GM19397 (cell line): ENCODE data around the gene ABAT.
"Not testable (repeated sequence)": the region's sequence is repeated elsewhere in the genome, so short reads cannot be mapped to it uniquely, and the experiment has no call there.

Source experiments
- ATAC-seq: cut with Tn5 transposase; IDR thresholded peaks from one replicate; pipeline ENCODE4 v1.9.1; 2021; ENCODE audit warnings: mild to moderate bottlenecking, moderate library complexity; ENCODE audit not compliant: unreplicated experiment

ABAT gene

GRCh38 chr16:8648877-8649276 is 25.5 kb upstream of the ABAT start:
- no peak for ATAC-seq

- no peak for ATAC-seq
Measured at GRCh38 chr16:8649829-8650554, 24.4 kb upstream of the ABAT start.

- not testable (repeated sequence) for ATAC-seq
Measured at GRCh38 chr16:8651958-8652357, 22.5 kb upstream of the ABAT start.

DNA sequence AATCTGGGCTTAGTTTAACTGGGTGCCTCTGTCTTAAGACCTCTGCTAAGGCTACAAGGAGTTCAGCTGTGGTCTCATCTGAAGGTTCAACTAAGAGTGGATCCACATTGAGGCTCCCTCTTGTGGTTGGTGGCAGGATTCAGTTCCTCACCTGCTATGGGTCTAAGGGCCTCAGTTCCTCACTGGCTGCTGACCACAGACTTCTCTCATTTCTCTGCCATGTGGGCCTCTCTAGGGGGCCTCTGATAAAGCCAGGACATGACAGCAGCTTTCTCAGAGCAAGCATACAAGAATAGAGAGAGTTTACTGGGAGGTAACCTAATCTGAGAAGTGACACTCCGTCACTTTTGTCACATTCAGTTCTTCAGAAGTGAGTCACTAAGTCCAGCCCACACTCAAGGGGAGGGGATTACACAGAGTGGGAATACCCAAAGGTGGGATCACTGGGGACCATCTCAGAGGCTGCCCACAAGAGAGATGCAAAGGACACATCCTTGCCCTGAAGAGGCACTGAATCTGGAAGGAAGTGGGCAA is 19.2 kb upstream of the ABAT start:
- no peak for ATAC-seq

- ATAC-seq = no peak
Measured at GRCh38 chr16:8656376-8656775, 18.0 kb upstream of the ABAT start.

DNA sequence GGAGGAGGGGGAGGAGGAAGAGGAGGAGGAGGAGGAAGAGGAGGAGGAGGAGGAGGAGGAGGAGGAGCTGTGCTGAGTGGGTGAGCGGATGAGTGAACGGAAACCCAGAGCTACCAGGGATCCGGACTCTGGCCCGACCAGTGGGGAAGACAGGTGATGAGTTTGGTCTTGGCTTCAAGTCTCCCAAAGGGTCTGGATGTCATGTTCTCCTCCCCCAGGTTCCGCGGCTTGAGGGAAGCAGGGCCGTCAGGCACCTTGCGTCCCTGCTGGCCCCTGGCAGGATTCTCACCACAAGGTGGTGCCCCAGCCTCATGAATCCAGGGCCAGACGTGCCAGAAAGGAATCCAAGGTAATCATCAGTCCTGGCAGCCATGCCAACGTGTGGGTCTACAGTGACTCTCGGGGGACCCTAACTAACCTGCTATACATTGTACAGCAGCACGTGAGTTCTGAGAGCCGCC is 13.5 kb upstream of the ABAT start:
- no peak for ATAC-seq

GRCh38 chr16:8661703-8662102 is 12.7 kb upstream of the ABAT start:
- ATAC-seq = no peak

- no peak for ATAC-seq
Measured at GRCh38 chr16:8663192-8664089, 11.0 kb upstream of the ABAT start.

- no peak for ATAC-seq
Measured at GRCh38 chr16:8665529-8665928, 8.9 kb upstream of the ABAT start.

DNA sequence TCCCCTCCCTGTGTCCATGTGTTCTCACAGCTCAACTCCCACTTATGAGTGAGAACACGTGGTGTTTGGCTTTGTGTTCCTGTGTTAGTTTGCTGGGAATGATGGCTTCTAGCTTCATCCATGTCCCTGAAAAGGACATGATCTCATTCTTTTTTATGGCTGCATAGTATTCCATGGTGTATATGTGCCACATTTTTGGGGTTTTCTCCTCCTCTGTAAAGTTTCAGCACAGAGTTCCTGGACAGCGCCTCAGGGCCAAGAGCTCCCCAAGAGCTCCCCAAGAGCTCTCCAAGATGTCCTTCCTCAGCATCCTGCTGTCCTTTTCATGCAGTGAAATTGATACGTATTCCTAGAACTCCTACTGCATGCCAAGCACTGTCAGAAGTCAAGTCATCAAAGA is 6.9 kb upstream of the ABAT start:
- no peak for ATAC-seq

DNA sequence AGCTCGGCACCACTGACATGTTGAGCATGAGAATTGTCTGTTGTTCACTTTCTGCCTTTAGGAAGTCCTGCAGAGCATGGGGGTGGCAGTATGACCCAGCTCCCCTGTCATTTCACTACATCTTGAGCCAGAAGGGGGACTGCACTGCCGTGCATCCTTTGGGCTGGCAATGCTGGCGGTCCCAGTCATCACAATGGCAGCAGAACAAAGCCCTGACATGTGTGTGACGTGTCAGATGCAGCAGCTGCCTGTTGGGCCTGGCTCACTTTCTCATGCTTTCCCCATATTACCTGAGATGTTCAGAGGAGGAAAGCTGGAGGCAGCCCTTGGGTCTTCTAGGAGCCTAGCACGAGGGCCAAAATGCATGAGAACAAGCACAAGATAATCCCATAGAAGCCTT is 6.3 kb upstream of the ABAT start:
- no peak for ATAC-seq

DNA sequence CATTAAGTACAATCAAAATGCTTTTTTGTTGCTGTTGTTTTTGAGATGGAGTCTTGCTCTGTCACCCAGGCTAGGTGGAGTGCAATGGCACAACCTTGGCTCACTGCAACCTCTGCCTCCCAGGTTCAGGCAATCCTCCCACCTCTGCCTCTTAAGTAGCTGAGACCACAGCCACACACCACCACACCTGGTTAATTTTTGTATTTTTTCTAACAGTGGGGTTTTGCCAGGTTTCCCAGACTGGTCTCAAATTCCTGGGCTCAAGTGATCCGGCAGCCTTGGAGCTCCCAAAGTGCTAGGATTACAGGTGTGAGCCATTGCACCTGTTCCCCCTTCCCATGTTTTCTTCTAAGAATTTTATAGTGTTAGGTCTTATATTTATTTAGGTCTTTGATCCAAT is 4.9 kb upstream of the ABAT start:
- no peak for ATAC-seq

GRCh38 chr16:8670014-8670560 is 4.3 kb upstream of the ABAT start:
- no peak for ATAC-seq

DNA sequence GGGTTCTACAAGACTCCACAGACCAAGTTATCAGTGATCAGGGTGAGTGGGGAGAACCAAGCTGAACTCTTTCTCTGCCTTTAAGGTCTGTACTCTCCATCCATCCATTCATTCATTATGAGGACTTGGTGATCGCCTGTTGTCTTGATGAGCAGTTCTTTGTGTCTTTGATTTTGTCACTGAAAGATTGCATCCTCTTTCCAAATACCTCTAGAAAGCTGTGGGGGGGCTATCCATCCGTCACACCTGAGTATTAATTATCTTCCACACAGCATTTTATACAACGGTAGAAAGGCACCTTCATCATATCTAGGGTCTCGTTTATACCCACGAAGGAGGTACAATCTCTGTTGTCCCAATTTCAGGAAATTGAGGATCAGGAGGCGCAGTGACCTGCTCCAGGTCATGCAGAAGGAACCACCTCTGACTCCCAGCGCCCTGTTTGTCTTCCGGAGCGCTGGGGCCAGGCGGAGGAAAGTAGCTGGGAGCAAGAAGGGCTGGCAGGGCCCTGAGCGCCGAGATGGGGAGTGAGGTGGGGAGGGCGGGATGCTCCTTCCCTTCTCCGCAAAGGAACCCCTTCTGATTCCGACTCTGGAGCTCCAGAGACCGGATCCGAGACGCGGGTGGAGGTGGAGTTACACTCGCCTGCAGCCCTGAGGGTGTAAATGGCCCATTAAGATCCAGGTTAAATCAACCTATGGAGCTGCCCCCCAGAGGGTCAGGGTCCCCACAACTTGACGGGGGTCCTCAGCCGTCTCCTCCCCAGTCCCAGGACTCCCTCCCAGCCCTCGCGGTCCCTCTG is 605 bp upstream of the ABAT start:
- ATAC-seq = peak; percentile 39

DNA sequence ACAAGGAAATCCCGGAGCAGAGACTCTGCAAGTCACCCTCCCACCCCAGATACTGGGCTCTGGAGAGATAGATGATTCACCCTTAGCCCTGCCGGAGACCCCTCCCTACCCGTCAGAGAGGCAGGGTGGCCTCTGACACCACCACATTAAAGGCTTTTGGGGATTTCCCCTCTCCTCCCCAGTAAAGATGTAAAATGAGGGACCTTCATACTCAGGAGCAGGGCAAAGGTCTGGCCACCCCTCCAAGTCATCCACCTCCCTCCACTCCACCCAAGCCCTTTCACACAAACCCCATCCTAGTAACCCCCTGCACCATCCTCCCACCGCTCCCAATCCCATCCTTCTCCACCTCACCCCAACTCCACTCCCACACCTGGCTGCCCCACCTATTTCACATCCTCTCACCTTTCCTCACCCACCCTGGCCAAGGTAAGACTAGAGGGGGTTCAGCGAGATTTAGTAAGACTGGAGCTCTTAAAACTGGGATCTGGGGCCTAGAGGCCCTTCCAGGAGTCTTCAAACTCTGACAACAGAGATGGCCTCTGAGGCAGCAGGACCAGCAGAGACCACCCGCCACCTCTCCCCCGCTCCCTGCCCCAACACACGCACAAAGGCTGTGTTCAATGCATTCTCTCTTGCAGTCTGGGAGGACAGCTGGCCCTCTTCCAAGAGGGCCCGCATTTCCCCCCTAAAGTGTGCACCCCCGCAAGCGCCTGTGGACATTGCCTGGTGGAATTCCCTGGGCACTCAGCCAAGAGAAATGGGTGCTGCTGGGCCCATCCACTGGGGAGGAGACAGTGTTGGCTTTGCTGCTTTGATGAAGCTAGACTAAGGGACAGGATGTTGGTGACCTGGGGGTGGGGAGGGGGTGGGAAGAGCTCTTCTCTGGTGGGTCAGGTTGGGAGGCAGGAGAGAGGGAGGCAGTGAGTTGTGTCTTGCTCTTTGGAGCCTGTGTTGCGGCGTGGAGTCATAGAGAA is 1.1 kb downstream of the ABAT start:
- no peak for ATAC-seq

DNA sequence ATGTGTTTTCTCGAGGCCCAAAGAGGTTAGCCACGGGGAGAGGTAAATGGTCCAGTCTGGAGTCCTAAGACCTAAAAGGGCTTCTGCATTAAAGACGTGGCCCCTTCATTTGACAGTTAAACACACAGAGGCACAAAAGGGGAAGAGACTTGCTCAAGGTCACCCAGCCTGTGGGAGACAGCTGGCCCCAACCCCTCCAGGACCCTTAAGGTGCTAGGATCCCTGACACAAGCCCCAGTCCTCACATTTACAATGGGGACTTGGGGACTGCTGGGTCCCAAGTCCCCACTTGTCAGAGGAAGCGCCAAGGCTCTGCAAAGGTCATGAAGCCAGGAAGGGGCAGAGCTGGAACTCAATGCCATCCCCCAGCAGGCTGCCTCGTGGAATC is 1.7 kb downstream of the ABAT start:
- no peak for ATAC-seq

DNA sequence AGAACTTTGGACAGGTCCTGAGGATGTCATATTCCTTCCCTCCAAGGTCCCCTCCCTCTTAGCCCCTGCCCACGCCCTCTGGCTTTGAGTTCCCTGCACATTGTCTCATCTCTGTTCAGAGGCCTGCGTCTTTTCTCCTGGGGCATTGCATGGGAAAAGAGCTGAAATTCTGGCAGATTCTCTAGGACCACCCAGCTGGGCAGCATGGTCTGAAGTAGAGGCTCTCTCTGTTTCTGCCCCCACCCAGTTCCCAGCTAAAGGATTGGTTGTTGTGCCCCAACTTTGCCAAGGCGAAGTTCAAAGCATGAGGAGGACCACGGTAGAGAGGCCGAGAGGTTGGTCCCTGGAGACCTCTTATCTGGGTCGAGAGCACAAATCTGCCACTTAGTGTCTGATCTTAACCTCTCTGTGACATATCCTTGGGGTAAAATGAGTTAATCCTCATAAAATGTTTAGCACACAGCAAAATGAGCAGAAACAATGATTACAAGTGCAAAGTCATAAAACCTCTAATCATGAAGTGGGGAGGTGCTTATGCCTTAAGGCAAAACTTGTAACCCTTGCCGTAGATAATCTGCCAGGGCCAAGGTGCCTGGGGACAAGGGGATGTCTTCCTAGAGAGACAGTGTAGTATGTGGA is 2.4 kb downstream of the ABAT start:
- ATAC-seq = no peak

- ATAC-seq = no peak
Measured at GRCh38 chr16:8677481-8677880, 3.1 kb downstream of the ABAT start.
